DMS 273 treated with DMSO at 0.1 percent for 48 hours (cell line): ENCODE measurements around the gene SHF.

Experiments used
- DNase-seq: peaks from one replicate; lab custom pipeline; 2025; lab: John Stamatoyannopoulos, UW

The SHF gene

DNA sequence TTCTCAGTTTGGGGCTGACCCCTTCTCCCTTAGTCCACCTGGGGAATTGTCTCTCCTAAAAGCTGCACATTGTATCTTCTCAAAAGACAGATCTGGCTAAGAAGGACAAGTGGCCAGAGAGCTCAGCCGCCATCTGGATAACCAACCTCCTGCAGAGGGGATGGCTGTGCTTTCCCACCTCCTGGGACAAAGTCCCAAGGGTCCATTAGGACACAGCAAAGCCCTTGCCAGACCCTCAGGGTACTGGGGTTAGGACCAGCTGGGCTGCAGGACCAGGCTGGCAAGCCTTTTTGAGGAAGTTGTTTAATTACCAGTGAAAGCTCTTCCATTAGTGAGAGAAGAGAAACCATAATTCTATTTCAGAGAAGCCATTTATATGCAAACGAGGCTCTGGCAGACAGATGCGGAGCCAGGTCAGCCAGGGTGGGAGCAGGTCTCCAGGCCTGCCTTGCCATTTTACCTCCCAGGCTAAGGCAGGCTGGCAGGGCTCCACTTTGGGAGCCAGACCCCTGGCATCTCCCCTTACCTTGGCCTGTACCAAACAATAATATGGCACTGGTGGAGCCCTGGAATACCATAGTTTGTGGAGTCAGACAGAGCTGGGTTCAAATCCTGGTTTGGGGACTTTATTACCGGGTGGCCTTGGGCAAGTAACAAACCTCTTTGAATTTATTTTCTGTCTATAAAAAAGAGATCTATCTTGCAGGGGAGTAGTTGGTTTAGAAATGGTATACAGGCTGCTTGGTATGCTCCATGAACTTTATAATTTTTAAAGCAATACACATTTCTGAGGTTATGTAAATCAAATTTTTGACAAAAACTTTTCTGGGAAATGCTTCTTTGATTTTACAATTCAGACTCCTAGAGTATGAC is 17.9 kb downstream of the SHF start:
- peak; percentile 42 for DNase-seq

DNA sequence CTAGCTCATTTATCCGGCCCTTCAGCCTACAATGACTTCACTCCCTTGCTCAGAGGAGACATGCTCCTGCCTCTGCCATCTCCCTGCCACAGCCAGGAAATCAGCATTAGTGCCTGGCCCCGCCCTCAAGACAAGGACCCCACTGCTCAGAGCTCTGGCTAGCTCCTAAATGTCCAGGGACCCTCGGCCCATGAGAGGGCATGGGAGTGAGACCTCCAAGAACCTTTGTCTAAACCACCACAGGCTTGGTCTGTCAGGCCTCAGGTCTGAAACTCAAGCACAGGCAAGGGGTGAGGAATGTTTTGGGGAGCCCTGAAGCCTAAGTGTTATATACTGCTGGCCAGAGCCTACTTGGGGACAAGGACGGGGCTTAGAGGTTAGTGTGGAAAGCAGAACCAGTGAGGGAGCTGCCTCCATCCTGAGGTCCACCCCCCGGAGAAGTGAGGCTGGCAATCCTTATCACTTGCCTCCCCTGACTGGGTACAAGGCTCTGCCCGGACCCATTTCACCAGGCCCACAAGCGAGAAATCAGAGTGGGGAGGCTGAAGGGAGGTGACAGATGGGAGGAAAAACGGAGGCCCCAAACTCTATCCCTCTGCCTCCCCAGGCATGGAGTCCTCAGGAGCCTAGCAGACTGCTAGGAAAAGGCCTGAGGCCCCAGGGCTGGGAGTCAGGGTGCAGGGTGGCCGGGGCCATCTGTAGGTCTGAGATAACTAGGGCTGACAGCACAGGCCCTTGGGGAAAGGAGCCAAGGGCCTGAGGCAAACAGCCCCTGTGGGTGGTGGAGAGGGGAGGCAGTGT is 18.8 kb downstream of the SHF start:
- DNase-seq: peak; percentile 22

- no peak for DNase-seq
Observed at GRCh38 chr15:45168286-45168685, 19.5 kb downstream of the SHF start.

GRCh38 chr15:45167631-45168205 is 20.0 kb downstream of the SHF start:
- DNase-seq: no peak

DNA sequence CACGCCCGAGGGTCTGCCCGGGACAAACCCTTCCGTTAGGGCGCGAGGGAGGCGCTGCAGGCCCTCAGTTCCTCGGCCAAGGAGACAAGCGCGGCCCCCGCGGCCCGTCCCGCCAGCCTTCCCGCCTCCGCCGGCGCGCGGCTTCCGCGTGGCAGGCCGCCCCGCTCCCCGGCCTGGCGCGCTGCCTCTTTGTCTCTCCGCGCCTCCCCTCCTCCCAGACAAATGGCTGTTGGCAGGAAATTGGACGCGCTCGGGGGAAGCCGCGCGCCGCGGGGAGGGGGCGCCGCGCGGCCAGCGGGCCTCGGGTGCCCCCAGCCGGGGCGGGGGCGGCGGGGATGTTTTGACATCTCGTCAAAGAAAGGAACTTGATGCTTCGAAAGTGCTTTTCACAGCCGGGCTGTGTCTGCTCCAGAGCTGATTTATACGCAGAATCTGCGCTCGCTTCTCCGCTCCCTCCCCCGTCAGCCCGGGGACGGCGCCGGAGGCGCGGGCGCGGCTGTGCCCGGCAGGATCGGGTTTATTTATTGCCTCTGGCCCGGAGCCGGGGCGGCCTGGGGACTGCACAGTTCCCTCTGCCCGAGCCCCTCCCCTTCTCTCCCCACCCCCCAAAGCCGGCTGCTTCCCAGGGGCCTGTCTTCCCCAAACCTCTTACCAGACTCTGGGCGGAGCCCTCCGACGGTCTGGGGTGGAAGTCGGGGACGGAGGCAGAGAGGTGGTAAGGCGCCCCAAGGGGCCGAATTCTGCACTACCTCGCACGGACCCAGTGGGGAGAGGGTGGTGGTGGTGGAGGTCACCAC is 20.7 kb downstream of the SHF start:
- DNase-seq: peak; percentile 26

GRCh38 chr15:45165536-45165935 is 22.2 kb downstream of the SHF start:
- DNase-seq: no peak

- DNase-seq: no peak
Observed at GRCh38 chr15:45164914-45165313, 22.9 kb downstream of the SHF start.

DNA sequence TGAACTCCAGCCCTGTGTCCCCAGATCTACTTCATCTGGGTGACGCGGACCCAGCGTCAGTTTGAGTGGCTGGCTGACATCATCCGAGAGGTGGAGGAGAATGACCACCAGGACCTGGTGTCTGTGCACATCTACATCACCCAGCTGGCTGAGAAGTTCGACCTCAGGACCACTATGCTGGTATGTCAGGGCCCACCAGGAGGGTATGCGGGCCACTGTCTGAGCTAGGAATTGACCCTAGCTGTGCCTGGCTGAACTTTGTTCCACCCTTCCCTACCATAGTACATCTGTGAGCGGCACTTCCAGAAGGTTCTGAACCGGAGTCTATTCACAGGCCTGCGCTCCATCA is 24.3 kb downstream of the SHF start:
- no peak for DNase-seq

GRCh38 chr15:45162771-45163507 is 24.8 kb downstream of the SHF start:
- peak; percentile 69 for DNase-seq

GRCh38 chr15:45161666-45162065 is 26.1 kb downstream of the SHF start:
- DNase-seq: no peak

DNA sequence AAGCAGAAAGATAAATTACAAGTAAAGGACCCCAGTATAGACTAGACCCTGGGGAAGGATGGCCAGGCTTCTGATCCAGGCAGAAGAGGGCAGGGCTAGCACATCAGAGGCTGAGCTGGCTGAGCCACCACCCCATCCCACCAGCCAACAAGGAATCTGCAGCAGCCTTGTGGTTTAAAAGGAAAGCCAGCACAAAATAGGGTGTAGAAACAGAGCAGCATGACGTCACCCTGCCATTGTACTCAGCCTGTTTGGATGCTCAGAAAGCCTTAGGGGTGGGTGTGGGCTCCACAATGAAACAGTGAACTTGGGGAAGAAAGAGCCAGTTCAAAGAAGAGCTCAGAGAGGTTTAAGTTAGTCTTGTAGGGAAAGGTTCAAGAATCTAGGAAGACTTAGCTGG is 29.8 kb downstream of the SHF start:
- DNase-seq: no peak

- no peak for DNase-seq
Observed at GRCh38 chr15:45156744-45157455, 30.9 kb downstream of the SHF start.

- DNase-seq: no peak
Observed at GRCh38 chr15:45155739-45156138, 32.0 kb downstream of the SHF start.

DNA sequence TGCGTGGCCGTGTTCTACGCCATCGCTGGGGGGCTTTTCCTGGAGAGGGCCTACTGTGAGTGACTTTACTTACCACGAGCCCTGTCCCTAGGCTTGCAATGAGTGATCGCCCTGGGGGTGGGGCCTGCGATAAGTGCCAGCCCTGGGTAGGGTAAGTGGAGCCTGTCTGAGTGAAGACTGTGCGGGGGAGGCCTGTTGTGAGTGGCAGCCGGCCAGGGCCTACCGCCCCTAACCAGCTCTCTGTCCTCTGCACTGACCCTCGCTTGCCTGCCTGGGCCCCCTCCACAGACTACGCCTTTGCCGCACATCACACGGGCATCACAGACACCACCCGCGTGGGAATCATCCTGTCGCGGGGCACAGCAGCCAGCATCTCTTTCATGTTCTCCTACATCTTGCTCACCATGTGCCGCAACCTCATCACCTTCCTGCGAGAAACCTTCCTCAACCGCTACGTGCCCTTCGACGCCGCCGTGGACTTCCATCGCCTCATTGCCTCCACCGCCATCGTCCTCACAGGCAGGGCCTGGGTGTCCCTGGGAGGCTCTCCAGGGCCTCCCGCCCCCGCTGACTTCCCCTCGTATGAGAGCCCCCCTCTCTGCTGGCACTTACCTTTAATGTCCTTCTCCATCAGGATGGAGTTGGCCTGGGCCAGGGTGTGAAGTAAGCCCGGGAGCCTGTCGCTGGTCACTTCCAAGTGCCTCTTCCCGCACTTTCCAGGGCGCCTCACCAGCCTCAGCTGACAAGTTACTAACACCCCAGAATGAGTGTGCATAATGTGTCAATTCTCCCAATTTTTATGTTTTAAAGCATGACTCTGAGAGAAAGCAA is 35.6 kb downstream of the SHF start:
- DNase-seq: no peak

DNA sequence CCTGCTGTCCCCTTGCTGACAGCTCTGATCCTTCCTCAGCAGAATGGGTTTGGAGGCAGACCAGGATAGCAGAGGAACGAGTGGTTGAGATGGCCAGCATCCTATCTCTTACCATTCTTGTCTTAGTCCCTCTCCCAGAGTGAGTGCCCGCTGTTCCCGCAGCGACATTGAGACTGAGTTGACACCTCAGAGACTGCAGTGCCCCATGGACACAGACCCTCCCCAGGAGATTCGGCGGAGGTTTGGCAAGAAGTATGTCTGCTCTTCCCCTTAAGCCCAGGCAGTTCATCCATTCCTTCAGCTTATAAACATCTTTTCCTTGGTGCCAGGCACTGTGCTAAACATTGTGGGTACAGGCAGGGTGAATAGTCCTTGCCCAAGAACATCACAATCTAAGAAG is 36.8 kb downstream of the SHF start:
- DNase-seq: no peak

- no peak for DNase-seq
Observed at GRCh38 chr15:45150481-45150880, 37.3 kb downstream of the SHF start.

DNA sequence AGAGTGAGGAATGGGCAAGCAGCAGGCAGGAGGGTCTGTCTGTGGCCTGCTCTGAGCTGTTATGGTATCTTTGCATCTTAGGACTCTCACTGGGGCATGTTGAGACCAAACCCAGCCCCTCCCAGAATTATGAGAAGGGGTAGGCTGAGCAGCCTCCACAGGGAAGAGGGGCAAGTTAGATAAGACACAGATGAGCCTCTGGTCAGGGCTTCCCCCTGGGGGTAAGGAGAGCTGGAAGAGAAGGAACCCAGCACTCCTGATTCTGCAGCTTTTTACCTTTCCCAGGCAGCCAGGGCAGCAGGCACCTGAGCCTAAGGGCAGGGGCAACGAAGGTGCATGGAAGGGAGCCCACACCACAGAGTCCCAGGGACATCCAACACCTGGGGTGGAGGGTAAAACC is 38.7 kb downstream of the SHF start:
- DNase-seq: no peak

DNA sequence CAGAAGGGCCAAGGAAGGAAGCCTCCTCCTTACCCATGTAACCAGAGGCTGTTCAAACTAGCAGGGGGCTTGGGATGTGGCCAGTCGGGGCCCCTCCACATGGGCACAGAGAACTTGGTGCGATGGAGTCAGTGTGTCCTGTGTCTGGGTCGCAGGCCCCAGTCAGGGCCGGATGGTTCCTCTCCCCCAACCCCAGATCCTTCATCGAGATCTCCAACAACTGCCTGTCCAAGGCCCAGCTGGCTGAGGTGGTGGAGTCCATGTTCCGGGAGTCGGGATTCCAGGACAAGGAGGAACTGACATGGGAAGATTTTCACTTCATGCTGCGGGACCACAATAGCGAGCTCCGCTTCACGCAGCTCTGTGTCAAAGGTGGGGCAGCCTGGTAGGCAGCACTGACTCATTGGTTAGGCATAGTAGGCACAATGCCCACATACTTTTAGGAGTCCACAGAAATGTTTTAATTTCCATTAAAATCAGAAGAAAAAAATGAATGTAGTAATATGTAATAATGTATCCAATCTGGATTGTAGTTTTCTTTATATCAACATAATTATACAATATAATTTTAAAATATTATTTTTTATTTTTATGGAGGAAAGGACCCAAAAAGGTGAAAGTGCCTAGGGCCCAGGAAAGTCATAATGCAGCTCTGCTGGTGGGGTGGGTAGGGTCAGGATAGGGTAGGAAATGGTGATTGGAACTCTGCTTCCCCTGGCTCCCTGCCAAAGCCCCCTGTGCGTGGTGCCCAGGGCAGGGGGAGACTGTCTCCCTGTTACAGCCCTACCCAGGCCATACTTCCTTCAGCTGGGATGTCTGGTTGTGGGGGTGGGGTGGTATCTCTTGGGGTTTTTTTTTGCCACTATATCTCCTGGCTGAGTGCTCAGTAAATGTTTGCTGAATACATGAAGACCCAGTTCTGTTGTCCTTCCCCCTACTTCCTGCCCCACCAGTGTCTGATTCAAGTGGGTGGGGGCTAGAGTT is 39.4 kb downstream of the SHF start:
- DNase-seq: no peak

DNA sequence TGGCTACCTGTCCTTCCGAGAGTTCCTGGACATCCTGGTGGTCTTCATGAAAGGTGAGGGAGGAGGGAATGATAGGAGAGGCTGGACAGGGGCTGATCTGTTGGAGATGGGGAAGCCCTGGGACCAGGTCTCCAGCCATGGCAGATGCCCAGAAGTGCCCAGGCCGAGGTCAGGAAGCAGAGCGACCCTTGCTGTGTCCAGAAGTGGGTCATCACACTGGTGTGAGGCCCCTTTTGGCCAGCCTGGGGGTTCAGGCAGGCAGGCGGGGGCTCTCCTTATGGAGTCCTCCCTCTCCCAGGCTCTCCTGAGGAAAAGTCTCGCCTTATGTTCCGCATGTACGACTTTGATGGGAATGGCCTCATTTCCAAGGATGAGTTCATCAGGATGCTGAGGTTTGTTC is 40.2 kb downstream of the SHF start:
- no peak for DNase-seq
